GM10847 (cell line): Measurements from ENCODE around the gene SLC27A5.
A peak's percentile ranks its signal among the peaks of the same experiment; 100 is the strongest.

Experiments used
- POLR2A ChIP-seq: IDR thresholded peaks from 2 replicates; pipeline ENCODE4 v1.6.1; 2011; ENCODE audit not compliant: insufficient read length; ENCODE audit errors: extremely low read depth

Gene SLC27A5

DNA sequence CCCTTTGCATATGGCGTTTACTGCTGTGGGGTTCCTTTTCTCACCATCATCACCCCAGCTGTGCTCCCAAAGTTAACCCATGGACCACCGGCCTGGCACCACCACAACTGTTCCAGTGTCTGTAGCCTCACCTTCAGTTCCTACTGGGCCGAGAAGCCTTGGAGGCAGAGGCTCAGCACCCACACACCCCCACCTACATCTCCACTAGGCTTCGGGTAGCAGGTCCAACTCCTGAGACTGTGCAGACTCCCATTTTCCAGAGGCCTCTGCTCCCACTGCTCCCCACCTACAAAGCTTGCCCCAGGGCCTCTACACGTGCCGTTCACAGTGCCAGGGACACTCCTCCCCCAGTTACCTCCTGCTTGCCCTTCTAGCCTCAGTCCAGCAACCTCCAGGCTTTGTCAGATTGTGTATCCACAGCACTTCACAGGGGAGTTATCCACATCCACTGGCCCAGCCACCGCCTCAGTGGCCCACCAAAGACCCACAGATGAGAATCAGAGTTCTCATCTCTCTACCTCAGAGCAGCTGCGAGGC lies 14.1 kb downstream of the SLC27A5 start:
- TF ChIP-seq POLR2A: no peak

DNA sequence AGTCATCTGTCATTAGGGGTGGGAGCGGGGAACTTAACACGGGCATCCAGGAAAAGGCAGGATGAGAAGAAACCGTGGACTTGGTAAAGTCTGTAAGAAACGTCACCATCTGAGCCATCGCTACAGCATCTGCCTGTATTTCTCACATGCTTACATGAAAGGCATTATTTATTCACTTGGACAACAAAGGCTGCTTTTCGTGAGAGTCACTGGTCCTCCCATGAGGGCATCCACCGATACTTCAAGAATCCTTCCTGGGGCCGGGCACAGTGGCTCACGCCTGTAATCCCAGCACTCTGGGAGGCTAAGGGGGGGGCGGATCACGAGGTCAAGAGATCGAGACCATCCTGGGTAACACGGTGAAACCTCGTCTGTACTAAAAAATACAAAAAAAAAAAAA lies 19.5 kb downstream of the SLC27A5 start:
- no peak for TF ChIP-seq POLR2A

DNA sequence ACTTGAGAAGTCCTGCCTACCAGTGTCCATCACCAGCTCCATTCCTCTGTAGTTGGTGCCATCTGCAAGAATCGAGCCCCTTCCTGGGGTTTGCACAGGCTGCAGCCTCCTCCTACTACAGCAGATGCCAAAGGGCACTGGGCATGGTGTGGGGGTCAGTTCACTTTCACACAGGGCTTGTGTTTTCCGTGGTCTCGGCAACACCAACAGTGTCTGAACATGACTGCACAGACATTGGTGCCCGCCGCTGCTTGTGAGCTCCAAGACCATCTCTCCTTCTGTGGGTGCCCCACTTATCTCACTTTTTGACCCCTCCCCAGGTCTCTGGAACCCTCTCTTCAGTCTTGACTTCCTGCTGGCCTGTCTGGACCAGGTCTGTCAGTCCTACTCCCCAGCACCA lies 20.4 kb downstream of the SLC27A5 start:
- no peak for TF ChIP-seq POLR2A

DNA sequence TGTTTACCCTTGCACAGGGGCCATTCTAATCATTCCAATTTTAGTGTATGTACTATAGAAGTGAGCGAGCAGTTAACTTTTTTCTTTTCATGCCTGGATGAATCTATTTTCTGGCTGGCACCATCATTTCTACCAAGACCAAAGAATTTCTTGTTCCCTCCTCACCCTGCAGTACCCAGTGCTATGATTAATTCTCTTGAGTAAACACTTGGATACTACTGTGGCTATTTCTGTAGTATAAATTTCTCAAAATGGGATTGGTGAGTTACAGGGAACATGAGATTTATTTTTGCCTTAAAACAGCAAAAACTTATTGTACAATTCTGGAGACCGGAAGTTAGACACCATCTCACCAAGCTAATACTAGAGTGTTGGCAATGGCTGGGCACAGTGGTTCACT lies 28.0 kb downstream of the SLC27A5 start:
- TF ChIP-seq POLR2A: no peak

DNA sequence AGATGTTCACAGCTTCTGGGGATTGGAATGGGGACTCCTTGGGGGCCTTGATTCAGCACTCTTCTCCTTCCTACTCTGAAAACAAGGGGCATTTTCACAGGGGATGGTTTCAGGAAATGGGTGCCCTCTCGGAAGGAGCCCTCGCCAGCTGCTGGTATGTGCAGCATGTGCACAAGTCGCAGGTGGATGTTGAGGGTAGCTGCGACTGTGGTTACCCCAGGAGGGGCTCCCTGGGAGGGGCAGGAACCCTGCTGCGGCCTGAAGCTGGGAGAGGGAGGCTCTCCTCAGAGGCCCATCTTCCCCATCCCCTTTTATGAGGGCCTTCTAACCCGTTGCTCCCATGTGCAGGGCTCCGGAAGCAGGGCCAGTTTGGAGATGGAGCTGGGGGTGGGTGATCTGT lies 29.4 kb downstream of the SLC27A5 start:
- TF ChIP-seq POLR2A: no peak

DNA sequence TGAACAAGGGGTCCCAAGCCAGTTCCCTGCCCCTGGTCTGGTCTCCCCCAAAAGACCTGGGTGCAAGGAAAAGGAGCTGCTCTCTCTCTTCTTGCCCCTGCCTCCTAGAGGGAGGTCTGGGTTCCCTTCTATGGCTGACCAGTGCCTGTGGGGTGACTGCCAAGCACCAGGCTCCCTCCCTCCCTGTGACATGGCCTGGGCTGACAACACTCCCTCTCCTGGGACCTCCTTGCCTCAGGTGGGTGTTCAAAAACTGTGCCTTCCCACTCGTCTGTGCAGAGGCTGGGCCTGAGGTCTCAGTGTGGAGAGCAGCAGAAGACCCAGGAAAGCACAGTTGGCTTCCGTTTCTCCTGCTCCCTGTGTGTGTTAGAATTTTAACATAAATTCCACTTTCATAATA lies 31.0 kb downstream of the SLC27A5 start:
- no peak for TF ChIP-seq POLR2A

DNA sequence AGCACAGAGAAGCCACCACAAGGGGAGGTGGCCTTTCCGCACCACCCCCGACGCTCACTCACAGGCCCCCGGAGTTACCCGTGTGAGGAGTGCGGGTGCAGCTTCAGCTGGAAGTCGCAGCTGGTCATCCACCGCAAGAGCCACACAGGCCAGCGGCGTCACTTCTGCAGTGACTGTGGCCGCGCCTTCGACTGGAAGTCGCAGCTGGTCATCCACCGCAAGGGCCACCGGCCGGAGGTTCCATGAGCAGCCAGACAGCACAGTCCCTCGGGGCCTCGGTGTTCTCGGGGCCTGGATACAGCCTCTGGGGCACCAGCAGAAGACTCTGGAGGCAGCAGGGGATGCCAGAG lies 31.3 kb downstream of the SLC27A5 start:
- TF ChIP-seq POLR2A: no peak

DNA sequence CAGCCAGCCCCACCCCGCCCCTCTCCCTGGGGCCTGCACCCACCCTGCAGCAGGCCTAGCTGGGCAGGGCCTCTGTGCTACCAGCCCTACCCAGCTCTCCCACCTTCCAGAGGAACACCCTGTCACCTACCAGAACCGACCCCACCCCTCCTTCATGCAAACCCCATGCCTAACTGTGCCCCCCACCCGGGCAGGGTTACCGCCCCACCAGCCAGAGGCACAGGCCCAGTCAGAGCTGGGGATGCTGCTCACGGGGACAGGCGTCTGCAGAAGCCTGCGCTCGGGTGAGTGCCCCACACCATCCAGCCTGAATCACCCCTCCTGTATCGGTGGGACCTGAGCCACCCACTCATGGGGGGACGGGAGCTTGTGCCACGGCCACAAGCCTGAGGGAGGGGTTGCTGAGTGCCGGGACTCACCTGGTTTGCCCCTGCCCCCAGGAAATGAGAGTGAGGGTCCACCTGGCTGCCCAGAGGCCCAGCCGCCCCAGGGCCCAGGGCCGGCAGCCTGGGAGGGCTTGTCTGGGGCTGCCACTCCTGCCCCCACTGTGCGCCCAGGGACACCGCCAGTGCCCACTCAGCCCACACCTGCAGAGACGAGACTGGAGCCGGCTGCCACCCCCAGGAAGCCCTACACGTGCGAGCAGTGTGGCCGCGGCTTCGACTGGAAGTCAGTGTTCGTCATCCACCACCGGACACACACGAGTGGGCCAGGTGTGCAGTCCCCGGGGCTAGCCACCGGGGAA lies 31.9 kb downstream of the SLC27A5 start:
- TF ChIP-seq POLR2A: no peak

DNA sequence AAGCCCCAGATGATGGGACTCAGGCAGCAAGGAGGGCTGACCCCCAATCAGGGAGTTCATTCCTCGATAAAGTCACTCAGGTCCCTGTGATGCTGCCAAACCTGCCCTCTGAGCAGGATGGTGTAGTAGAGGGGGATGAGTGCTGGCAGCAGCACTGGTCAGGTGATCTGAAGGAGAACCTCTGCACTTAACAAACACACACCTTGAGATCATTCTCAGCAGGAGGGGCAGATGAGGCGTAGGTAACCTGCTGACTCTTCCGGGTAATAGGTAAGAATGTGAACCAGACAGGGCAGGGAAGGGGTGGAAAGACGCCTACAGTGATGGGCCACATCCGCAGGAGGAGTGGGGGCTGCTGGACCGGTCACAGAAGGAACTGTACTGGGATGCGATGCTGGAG lies 32.5 kb downstream of the SLC27A5 start:
- no peak for TF ChIP-seq POLR2A

DNA sequence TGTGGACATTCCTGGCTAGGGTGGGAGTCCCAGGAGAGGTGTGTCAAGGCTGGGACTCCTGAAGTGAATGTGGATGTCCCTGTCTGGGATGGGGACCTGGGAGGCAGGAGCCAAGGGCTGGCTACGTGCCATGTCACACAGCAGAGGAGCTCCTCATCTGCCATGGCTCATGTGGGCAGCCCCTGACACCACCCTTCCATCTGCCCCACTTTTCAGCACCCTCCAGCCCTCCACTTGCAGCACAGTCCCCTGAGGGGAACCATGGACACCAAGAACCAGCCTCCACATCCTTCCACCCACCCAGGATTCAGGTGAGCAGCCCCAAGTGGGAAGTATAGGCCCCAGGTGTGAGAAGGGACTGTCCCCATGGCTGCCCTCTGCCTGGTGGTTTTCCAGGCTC lies 33.9 kb downstream of the SLC27A5 start:
- TF ChIP-seq POLR2A: no peak

DNA sequence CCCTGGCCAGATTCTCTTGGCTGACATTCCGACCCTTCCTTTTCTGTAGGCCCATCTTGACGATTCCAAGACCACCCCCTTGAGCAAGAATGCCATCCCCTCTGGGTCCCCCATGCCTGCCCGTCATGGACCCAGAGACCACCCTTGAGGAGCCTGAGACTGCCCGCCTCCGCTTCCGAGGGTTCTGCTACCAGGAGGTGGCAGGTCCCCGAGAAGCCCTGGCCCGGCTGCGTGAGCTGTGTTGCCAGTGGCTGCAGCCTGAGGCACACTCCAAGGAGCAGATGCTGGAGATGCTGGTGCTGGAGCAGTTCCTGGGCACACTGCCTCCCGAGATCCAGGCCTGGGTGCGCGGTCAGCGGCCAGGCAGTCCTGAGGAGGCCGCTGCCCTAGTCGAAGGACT lies 34.7 kb downstream of the SLC27A5 start:
- TF ChIP-seq POLR2A: no peak

DNA sequence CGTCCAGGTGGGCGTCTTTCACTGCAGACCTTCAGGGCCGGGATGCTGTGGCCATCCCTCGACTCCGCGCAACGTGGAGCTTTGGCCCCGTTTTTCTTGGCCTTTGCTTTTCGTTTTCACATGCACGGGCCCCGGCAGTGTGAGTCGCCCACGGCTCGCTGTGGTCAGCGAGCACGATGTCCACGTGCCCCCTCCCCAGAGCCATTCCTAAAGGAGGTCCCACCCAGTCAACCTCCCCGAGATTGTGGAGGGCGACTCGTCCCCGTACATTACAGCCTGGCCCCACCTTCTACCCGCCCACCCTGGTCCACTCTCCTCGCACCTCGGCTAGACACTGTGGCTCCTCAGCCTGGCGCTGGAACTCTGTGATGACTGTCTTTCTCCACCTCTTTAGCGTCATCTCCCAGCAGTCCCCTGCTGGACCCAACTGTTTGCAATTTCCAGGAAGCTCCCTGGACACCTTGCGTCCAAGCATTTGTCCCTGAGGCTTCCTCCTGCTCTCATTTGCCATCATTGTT lies 35.2 kb downstream of the SLC27A5 start:
- no peak for TF ChIP-seq POLR2A

DNA sequence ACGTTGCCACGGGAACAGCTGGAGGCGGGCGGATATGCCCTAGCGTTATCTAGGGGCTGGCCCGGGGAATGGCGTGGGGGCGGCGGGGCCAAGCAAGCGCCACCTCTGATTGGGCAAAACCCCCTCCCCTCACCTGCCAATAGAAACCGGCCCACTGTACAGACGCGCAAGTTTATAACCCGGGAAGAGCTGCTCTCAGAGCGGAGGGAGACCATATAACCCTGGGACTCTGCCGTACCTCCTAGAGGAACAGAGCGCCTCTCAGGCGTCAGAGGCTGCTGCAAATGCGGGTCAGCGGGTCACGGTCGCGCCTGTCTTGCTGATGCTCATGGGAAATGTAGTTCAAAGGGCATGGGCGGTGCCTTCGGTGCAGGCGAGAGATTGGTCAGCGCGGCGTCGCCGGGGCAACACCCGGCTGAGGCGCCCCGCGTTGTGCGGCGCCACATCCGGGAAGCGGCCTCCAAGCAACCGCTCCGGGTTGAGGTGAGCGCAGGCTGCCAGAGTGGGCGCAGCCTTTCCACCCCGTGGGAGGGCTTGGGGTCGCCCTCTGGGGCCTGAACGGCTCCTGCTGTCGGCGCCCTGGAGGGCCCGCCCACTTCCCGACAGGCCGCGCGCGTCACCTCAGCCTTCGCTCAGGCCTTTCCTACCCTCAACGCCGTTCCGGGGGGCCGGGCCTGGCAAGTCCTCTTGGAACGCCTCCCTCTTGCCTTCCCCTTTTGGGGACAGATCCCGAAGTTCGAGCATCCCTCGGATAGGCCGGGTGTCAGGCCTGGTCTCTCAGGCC lies 35.9 kb downstream of the SLC27A5 start, which contains the start of gene ZNF446:
TSS of gene ZNF446 (plus strand) at position 639 of the 784 bp plus-strand sequence. CDS start 867 bp downstream, outside the sequence.
- TF ChIP-seq POLR2A: peak; percentile 61

DNA sequence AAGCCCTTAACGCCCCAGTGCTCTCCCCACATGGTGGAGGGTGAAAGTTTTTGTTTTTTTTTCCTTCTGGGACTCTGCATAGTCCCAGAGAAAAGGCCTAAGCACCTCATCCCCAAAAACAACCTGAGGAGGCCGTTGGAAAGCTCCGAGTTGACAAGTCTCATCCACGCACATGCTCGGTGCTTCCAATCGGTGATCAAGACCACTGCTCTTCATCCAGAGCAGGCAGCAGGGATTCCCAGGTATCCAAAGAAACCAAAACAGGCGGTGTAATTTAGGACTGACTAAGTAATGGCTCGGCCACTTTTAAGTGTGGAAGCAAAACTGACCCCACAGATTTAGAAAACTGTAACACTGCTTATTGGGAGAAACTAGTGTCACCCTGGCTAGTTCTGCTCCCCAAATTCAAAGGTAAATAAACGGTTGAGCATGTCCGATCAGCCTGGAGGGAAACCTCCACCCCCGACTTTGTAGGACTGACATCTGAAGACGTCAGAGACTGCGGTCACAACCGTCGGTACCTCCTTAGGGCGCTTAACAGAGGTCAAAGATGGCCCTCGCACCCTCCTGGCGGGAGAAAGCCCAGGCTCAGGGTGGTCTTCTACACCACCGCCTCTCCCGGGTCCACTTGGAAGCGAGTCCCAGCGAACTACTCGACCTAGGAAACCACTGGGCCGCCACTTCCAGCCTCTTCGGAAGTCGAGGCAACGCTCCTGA lies 36.6 kb downstream of the SLC27A5 start:
- TF ChIP-seq POLR2A: no peak

DNA sequence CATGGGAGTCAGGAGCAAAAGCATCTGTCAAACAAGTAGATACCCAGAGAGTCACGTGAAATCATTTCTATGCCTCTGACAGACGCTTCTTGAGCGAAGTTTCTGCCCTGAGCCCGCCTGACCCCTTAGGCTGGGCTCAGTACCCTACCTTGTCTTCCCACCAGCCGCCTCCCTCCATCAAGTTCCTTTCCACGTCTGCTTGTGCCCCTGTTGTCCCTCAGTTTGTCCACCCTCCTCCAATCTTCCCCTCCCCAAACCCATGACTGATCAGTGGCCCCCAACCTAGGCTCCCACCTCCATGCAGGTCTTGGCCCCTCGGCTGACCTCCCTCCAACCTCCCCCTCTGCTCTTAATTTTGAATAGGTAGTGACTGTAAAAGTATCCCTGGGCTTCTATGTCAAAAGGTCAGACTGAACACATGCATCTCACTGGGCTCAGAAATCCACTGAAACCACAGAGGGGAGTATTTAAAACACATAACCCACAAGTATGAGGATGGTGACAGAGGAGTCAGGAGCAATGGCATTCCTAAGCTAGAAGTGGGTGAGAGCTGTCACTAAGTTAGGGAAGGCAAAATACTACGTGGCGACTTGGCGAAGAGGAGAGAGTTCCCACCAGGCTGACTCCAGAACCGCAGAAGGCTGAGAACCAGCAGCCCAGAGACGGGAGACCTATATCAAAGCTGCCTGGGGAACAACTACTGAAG lies 37.3 kb downstream of the SLC27A5 start:
- no peak for TF ChIP-seq POLR2A
